K562 (cell line): Measurements from ENCODE around the gene CHD3. TPM values are rescaled to one million over a fixed set of nuclear protein-coding genes. Genes with fewer than 3 reads are reported as not detected.

Source experiments
- FOXJ3 ChIP-seq: sonication (generic); formaldehyde crosslinking; IDR thresholded peaks from 2 replicates; pipeline ENCODE4 v1.4.0; 2020; ENCODE audit warnings: mild to moderate bottlenecking, missing genetic modification reagents
- KDM4B ChIP-seq, 2 experiments: fragments of 450-650 bp in 1 of 2; sonication (generic) in 1 of 2; IDR thresholded peaks; 2 replicates each; pipeline ENCODE4 v1.6.1; 2016 to 2017; ENCODE audit warnings: borderline replicate concordance in 2 of 2, antibody characterized with exemption in 1 of 2, low read depth in 1 of 2, mild to moderate bottlenecking in 1 of 2
- MCM3 ChIP-seq: fragments of 450-650 bp; IDR thresholded peaks from 2 replicates; pipeline ENCODE4 v1.6.1; 2016
- NCOA2 ChIP-seq, 2 experiments: fragments of 450-650 bp; IDR thresholded peaks; 2 replicates each; pipeline ENCODE4 v1.6.1; 2018; ENCODE audit warnings: mild to moderate bottlenecking in 2 of 2, moderate library complexity in 1 of 2; ENCODE audit not compliant: partially characterized antibody in 2 of 2
- PML ChIP-seq: IDR thresholded peaks from 2 replicates; pipeline ENCODE4 v1.6.1; 2012; ENCODE audit warnings: low read length, inconsistent platforms
- PYGO2 ChIP-seq: fragments of 450-650 bp; IDR thresholded peaks from 2 replicates; pipeline ENCODE4 v1.6.1; 2016; ENCODE audit warnings: mild to moderate bottlenecking, missing genetic modification characterization, moderate library complexity, missing compliant biosample characterization
- RB1 ChIP-seq: fragments of 450-650 bp; IDR thresholded peaks from 2 replicates; pipeline ENCODE4 v1.6.1; 2017; ENCODE audit warnings: low read depth, mild to moderate bottlenecking
- TAF9B ChIP-seq: fragments of 450-650 bp; IDR thresholded peaks from 2 replicates; pipeline ENCODE4 v1.6.1; 2018; ENCODE audit warnings: mild to moderate bottlenecking; ENCODE audit not compliant: partially characterized antibody
- TCF3 ChIP-seq: sonication (generic); formaldehyde crosslinking; IDR thresholded peaks from 2 replicates; pipeline ENCODE4 v1.4.0; 2020; ENCODE audit warnings: mild to moderate bottlenecking, missing genetic modification reagents
- ZNF507 ChIP-seq: conservative IDR thresholded peaks from 2 replicates; pipeline ENCODE4 v1.6.1; 2017; ENCODE audit warnings: missing genetic modification characterization, missing compliant biosample characterization
- polyA plus RNA-seq, 8 experiments: library from polyadenylated mRNA; depleted of rRNA in 4 of 8; stranded (reverse) in 5 of 8; unstranded in 3 of 8; fragments of >200 nt; fragmentation: Nextera tagmentation in 2 of 8; fragmentation: Illumina TruSeq in 1 of 8; extraction: Ambion mirVana in 2 of 8; extraction: Trizol in 1 of 8; gene quantifications; 2 replicates each; pipeline versions ENCODE4 v1.2.1 to v1.2.3, GENCODE V29; 2011 to 2014; ENCODE audit warnings: inconsistent platforms in 1 of 8, missing spikeins in 1 of 8
- total RNA-seq, 7 experiments: library from RNA; depleted of rRNA in 6 of 7; stranded (reverse); fragments of >200 nt in 6 of 7; fragmentation: Illumina TruSeq in 2 of 7; extraction: Trizol in 2 of 7; gene quantifications; 2 replicates each; pipeline versions ENCODE4 v1.2.1 to v1.2.3, GENCODE V29; 2011 to 2021; ENCODE audit warnings: low replicate concordance in 1 of 7
- TF ChIP-seq, protein P1 (sequence below), 2 experiments: fragments of 450-650 bp; IDR thresholded peaks; 2 replicates each; pipeline ENCODE4 v1.6.1; 2018; ENCODE audit warnings: mild to moderate bottlenecking in 2 of 2, low read depth in 1 of 2; ENCODE audit not compliant: partially characterized antibody in 2 of 2
- TF ChIP-seq, protein P2 (sequence below): fragments of 450-650 bp; formaldehyde crosslinking; IDR thresholded peaks from 2 replicates; pipeline ENCODE4 v1.4.0; 2022; ENCODE audit warnings: missing genetic modification characterization
- TF ChIP-seq, protein P3 (sequence below): fragments of 450-650 bp; IDR thresholded peaks from 2 replicates; pipeline ENCODE4 v1.6.1; 2017; ENCODE audit warnings: mild to moderate bottlenecking, moderate library complexity
- TF ChIP-seq, protein P4 (sequence below): IDR thresholded peaks from 3 replicates; pipeline ENCODE4 v1.6.1; 2011; ENCODE audit warnings: borderline replicate concordance, mild to moderate bottlenecking; ENCODE audit not compliant: insufficient read length, insufficient read depth
- TF ChIP-seq, protein P5 (sequence below), 2 experiments: fragments of 450-650 bp in 1 of 2; sonication (generic) in 1 of 2; formaldehyde crosslinking; conservative IDR thresholded peaks; 2 replicates each; pipeline versions ENCODE4 v1.4.0 to v1.8.1; 2020 to 2022; ENCODE audit warnings: mild to moderate bottlenecking in 1 of 2, missing genetic modification reagents in 1 of 2
- TF ChIP-seq, protein P6 (sequence below): IDR thresholded peaks from 2 replicates; pipeline ENCODE4 v1.6.1; 2014; ENCODE audit warnings: antibody characterized with exemption

Gene CHD3
- total and polyA plus RNA-seq, 9 of the 15 experiments (the other 6 are each of a cell fraction or from before 2014, with no cell fraction given) = 0.39 to 38.2 (median 21.2) TPM

DNA sequence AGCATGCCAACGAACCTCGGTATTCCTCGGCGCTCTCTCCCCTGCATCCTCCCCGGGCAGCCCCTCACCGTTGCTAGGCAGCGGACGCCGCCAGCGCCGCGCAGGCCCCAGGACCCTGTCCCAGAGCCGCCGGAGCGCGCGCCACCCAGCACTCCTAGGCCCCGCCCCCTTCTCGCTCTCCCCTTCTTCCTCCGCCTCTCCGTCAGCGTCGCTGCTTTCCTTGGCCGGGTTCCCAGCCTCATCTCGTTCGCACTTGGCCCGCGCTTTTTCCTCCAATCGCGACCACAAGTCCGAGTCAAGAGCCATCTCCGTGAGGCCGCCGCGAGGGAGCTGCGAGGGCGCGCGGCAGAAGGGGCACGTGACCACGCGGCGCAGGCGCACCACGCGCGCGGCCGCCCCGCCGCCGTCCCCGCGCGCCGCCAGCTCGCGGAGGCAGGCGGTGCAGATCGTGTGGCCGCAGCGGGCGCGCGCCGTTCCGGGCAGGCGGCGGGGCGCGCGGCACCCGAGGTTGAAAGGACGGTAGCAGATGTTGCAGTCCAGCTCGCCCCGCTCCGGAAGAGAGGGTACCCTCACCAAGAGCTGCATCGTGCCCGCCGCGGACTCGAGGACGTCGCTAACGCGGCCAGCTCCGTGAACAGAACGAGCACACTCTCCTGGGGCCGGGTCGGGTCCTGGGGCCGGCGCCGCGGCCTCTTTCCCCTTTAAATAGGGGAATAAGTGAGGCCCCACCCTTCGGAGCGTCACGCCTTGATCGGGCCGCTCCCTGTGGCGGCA, 27.2 kb downstream of the CHD3 start, which contains the start of gene RNF227 (continued):
- no peak for TF ChIP-seq FOXJ3 (CRISPR knock-in tag)
- TF ChIP-seq, protein P1, sequence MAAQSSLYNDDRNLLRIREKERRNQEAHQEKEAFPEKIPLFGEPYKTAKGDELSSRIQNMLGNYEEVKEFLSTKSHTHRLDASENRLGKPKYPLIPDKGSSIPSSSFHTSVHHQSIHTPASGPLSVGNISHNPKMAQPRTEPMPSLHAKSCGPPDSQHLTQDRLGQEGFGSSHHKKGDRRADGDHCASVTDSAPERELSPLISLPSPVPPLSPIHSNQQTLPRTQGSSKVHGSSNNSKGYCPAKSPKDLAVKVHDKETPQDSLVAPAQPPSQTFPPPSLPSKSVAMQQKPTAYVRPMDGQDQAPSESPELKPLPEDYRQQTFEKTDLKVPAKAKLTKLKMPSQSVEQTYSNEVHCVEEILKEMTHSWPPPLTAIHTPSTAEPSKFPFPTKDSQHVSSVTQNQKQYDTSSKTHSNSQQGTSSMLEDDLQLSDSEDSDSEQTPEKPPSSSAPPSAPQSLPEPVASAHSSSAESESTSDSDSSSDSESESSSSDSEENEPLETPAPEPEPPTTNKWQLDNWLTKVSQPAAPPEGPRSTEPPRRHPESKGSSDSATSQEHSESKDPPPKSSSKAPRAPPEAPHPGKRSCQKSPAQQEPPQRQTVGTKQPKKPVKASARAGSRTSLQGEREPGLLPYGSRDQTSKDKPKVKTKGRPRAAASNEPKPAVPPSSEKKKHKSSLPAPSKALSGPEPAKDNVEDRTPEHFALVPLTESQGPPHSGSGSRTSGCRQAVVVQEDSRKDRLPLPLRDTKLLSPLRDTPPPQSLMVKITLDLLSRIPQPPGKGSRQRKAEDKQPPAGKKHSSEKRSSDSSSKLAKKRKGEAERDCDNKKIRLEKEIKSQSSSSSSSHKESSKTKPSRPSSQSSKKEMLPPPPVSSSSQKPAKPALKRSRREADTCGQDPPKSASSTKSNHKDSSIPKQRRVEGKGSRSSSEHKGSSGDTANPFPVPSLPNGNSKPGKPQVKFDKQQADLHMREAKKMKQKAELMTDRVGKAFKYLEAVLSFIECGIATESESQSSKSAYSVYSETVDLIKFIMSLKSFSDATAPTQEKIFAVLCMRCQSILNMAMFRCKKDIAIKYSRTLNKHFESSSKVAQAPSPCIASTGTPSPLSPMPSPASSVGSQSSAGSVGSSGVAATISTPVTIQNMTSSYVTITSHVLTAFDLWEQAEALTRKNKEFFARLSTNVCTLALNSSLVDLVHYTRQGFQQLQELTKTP (IDR thresholded peaks at IDR 0.05; ENCODE audit: low read depth in 1 of 2, partially characterized antibody in 2 of 2) = no peak
- TF ChIP-seq, protein P2, sequence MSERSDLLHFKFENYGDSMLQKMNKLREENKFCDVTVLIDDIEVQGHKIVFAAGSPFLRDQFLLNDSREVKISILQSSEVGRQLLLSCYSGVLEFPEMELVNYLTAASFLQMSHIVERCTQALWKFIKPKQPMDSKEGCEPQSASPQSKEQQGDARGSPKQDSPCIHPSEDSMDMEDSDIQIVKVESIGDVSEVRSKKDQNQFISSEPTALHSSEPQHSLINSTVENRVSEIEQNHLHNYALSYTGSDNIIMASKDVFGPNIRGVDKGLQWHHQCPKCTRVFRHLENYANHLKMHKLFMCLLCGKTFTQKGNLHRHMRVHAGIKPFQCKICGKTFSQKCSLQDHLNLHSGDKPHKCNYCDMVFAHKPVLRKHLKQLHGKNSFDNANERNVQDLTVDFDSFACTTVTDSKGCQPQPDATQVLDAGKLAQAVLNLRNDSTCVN (CRISPR knock-in tag) = no peak
- TF ChIP-seq, protein P3, sequence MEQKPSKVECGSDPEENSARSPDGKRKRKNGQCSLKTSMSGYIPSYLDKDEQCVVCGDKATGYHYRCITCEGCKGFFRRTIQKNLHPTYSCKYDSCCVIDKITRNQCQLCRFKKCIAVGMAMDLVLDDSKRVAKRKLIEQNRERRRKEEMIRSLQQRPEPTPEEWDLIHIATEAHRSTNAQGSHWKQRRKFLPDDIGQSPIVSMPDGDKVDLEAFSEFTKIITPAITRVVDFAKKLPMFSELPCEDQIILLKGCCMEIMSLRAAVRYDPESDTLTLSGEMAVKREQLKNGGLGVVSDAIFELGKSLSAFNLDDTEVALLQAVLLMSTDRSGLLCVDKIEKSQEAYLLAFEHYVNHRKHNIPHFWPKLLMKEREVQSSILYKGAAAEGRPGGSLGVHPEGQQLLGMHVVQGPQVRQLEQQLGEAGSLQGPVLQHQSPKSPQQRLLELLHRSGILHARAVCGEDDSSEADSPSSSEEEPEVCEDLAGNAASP = no peak
- no peak for TF ChIP-seq PML
- no peak for TF ChIP-seq TCF3
- TF ChIP-seq, protein P4, sequence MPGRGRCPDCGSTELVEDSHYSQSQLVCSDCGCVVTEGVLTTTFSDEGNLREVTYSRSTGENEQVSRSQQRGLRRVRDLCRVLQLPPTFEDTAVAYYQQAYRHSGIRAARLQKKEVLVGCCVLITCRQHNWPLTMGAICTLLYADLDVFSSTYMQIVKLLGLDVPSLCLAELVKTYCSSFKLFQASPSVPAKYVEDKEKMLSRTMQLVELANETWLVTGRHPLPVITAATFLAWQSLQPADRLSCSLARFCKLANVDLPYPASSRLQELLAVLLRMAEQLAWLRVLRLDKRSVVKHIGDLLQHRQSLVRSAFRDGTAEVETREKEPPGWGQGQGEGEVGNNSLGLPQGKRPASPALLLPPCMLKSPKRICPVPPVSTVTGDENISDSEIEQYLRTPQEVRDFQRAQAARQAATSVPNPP = no peak
- no peak for TF ChIP-seq TAF9B
- TF ChIP-seq, protein P5, sequence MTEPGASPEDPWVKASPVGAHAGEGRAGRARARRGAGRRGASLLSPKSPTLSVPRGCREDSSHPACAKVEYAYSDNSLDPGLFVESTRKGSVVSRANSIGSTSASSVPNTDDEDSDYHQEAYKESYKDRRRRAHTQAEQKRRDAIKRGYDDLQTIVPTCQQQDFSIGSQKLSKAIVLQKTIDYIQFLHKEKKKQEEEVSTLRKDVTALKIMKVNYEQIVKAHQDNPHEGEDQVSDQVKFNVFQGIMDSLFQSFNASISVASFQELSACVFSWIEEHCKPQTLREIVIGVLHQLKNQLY (CRISPR knock-in tag; conservative IDR thresholded peaks at IDR 0.05) = 0 out of 4 replicates have a peak, but pooled peaks of 1 of the 2 experiments have one; percentile 32
- no peak for TF ChIP-seq PYGO2 (tag)
- no peak for TF ChIP-seq NCOA2 (IDR thresholded peaks at IDR 0.05; ENCODE audit: partially characterized antibody in 2 of 2)
- TF ChIP-seq, protein P6, sequence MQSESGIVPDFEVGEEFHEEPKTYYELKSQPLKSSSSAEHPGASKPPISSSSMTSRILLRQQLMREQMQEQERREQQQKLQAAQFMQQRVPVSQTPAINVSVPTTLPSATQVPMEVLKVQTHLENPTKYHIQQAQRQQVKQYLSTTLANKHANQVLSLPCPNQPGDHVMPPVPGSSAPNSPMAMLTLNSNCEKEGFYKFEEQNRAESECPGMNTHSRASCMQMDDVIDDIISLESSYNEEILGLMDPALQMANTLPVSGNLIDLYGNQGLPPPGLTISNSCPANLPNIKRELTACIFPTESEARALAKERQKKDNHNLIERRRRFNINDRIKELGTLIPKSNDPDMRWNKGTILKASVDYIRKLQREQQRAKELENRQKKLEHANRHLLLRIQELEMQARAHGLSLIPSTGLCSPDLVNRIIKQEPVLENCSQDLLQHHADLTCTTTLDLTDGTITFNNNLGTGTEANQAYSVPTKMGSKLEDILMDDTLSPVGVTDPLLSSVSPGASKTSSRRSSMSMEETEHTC = peak; percentile 35; the same call in 1 of the 2 replicates
- TF ChIP-seq RB1 = peak; percentile 90
- TF ChIP-seq KDM4B (IDR thresholded peaks at IDR 0.05; ENCODE audit: borderline replicate concordance in 2 of 2, low read depth in 1 of 2) = no peak
- TF ChIP-seq MCM3 = no peak
- TF ChIP-seq ZNF507 (tag) = no peak
